GM10266 (cell line): ENCODE results near the gene LRRC8D.
"Not testable (repeated sequence)": the region's sequence is repeated elsewhere in the genome, so short reads cannot be mapped to it uniquely, and the experiment has no call there.

Source experiments
- DNase-seq: peaks from one replicate; pipeline ENCODE4 v3.0.0; 2012; ENCODE audit errors: extremely low spot score
- CTCF ChIP-seq: IDR thresholded peaks from 2 replicates; pipeline ENCODE4 v1.5.1; 2012; ENCODE audit warnings: mild to moderate bottlenecking, low read depth; ENCODE audit not compliant: control insufficient read depth, insufficient read depth; ENCODE audit errors: missing control alignments

LRRC8D gene

GRCh38 chr1:89786628-89787214, 34.1 kb upstream of the LRRC8D start:
- no peak for TF ChIP-seq CTCF
- DNase-seq, result no peak

- no peak for TF ChIP-seq CTCF
- DNase-seq, result no peak
Observed at GRCh38 chr1:89790592-89790991, 30.2 kb upstream of the LRRC8D start.

- TF ChIP-seq CTCF, result no peak
- no peak for DNase-seq
Observed at GRCh38 chr1:89791064-89791726, 29.6 kb upstream of the LRRC8D start.

- DNase-seq, result no peak
- TF ChIP-seq CTCF, result no peak
Observed at GRCh38 chr1:89794406-89794805, 26.4 kb upstream of the LRRC8D start.

GRCh38 chr1:89795571-89795970, 25.3 kb upstream of the LRRC8D start:
- not testable (repeated sequence) for DNase-seq

GRCh38 chr1:89797876-89798275, 23.0 kb upstream of the LRRC8D start:
- DNase-seq, result not testable (repeated sequence)

- TF ChIP-seq CTCF, result no peak
- no peak for DNase-seq
Observed at GRCh38 chr1:89799495-89799894, 21.3 kb upstream of the LRRC8D start.

- TF ChIP-seq CTCF, result no peak
- no peak for DNase-seq
Observed at GRCh38 chr1:89800022-89800655, 20.7 kb upstream of the LRRC8D start.
